Raji (cell line): Measurements from ENCODE around the gene HSPB6.

ENCODE experiments used
- POLR2A ChIP-seq: IDR thresholded peaks from 2 replicates; pipeline ENCODE4 v1.6.1; 2011; ENCODE audit warnings: low read depth, low read length, control low read depth; ENCODE audit not compliant: insufficient read depth

The HSPB6 gene

DNA sequence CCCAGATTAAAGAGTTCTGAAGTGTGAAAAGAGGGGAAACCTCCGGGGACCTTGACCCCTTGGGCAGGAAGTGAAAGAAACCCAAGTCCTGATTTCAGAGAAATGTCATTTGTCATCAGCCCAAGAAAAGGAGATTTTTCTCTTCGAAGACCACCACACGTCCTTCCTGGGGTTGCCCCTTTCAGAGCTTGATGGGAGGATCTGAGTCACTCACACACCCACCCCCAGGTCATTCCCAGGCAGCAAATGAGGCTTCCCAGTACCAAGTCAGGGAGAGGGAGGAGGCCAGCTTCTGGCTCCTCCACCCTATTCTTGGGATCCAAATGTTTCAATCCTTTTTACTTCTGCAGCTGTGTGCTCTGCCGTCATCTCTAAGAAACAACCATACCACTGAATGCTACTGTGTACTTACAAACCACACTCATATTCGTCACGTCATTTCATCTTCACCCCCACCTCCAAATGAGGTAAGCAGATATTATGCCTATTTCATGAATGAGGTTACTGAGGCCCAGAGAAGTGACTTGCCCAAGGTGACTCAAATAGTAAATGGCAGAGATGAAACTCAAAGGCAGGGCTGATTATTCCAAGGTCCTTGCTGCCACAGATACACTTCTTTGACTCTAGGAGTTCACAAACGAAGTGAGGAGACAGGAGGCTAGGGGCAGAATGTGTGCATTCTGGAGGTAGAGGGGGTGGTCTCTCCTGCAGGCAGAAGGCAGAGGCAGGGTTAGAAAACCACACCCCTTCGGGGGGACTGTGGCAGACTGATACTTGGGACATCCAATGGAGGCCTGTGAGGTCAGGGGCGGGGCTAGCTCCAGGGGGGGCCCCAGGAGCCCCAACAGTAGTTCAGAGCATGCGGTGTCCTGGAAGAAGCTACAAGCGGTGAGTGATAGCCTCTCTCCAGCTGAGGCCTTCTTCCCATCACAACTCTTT, 44.0 kb downstream of the HSPB6 start:
- TF ChIP-seq POLR2A: peak; percentile 82

DNA sequence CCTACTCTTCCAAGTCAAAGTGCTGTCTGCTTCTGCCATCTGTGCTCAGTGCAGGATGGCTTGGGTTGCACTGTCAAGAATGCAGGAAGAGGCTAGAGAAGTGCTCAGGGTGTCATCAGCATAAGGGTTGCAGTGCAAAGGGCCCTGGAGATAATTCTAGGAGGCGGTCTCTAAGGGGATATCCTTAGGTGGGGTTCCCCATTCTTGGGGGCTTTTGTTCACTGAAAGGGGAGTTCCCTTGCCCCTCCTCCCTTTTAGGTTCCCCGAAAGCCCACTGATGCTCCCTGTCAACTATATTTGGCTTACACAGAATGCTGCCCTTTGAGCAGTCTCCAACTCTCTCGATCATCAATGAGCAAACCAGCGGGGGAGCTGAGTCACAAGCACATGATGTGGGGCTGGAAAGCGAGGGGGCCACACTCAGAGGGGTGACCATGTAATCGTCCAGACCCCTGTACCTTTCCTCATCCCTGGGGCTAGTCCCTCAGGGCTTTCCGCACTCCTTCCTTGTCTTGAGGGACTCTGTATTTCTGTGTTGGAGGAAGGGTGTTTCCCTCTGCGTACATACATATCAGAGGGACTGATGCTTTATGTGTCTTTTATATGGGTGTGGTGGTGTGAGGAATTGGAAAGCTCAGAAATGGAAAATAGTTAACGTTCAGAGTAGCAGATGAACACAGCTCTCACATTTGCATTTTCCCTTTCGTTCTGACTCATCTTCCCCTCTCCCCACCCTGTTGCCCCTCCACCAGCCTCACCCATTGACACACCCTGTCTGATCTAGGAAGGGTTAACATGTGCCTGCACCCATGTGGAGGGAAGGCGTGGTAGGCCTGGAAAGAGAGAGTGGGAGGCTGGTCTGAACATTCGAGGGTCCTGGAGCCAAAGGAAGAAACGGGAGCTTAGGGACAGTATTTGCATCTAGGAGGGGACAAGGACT, 45.8 kb downstream of the HSPB6 start:
- TF ChIP-seq POLR2A: no peak; the same call in none of the 2 replicates

DNA sequence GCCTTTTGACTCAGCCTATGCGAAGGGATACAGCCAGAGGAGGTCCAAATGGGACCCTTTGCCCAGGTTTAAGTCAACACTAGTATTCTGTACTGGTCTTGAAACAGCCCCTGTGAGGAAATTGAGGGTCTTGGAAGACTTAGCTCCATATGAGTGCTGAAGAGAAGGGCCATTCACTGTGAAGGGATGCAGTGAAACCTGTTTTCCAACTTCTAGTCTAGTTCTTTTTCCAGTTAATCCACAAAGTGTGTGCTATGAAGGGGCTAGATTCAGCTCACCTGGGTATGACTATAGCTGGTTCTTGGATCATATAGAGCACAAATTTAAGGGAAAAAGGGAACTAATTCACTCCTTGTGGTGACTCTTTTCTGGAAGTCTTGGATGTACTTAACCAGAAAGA, 48.4 kb downstream of the HSPB6 start:
- no peak for TF ChIP-seq POLR2A
